Epithelial cell of prostate (primary cell): ENCODE results near the gene TNNT1.

Experiments
- DNase-seq: peaks from one replicate; pipeline ENCODE4 v3.0.0-alpha.2; 2011; ENCODE audit warnings: low read depth, low spot score
- H3K27ac ChIP-seq: fragments of 450-650 bp; 2 replicates; pipeline ENCODE4 v1.5.1; 2017; ENCODE audit warnings: mild to moderate bottlenecking

The TNNT1 gene

DNA sequence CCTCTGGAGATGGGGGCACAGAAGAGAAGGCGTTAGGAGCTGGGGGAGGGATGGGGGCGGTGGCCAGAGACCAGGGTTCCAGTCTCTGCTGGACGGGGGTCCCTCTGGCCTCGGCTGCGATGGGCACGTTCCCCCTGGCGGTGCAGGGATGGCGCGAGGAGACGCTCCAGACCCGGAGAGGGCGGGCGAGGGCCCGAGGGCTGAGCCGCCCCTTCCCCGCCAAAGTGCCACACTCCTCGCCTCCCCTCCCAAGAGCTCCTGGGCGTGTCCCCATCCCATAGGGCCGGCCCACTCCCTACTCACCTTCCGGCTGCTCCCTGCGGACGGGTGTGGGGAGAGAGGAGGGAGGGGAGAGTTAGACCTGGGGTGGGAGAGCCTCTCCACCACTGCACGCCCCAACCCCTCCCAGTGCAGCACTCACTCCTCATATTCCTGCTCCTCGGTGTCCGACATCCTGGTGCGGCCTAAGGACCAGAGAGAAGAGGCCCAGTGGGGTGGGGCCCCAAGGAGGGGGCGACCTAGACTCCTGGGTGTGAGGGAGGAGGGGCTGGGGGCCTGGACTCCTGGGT, 2.2 kb downstream of the TNNT1 start:
- no peak overlapping the region for H3K27ac ChIP-seq
- no peak for DNase-seq

DNA sequence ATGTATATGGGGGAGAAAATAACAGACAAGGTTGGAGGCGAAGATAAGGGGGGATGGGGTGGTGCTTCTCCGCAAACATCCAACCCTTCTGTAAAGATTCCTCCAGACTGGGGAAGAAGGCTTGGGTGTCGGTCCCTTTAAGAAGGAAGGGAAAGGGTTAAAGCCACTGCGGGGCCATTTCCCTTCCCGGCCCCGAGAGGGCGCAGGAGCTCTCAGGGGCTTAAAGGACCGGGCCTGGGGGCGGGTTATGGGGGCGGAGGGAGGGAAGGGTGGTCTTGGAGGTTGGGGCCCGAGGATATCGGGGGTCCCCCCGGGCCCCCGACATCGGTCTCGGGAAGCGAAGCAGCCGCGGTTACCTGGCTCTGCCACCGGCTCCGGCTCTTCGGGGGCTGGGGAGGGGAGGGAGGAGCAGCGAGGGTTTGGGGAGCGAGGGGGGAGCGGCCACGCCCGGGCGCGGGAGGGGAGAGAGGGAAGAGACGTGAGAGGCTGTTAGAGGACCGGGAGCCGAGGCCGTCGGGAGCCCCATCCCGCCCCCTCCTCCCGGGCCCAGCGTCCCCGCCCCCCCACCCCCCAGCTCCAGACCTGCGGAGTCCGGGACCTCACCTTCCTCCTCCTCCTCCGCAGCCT, 2.8 kb downstream of the TNNT1 start:
- no peak for DNase-seq
- H3K27ac ChIP-seq: no peak overlapping the region

DNA sequence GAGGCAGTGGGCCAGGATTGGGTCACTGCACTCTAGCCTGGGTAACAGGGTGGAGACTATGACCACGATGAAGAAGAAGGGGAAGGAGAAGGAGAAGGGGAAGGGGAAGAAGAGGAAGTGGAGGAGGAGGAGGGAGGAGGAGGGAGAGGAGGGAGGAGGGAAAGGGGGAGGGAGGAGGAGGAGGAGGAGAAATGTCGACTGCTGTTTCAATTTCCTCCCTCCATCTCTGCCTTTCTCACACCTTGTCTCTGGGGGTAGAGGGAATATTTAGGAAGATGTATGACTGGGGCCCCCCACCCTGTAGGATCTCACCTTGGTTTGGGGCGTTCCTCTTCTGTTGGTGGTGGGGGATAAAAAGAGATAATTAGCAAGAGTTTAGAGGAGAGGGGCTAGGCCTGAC, 3.8 kb downstream of the TNNT1 start:
- DNase-seq: no peak
- no peak overlapping the region for H3K27ac ChIP-seq

DNA sequence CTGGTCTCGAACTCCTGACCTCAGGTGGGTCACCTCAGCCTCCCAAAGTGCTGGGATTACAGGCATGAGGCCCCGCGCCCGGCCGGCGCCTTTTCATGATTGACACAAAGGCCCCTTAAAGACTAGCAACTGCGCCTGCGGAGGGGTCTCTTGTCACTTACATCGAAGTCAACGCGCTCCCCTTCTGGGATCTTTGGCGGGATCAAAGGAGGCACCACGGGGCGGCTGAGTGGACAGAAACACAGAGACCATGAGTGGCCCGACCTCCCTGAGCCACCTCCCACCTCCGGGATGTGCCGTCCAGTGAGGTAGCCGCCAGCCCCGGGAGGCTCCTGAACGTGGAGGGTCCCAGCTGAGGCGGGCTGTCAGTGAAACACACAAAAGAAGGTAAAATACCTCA, 7.3 kb downstream of the TNNT1 start:
- no peak overlapping the region for H3K27ac ChIP-seq
- DNase-seq: no peak

DNA sequence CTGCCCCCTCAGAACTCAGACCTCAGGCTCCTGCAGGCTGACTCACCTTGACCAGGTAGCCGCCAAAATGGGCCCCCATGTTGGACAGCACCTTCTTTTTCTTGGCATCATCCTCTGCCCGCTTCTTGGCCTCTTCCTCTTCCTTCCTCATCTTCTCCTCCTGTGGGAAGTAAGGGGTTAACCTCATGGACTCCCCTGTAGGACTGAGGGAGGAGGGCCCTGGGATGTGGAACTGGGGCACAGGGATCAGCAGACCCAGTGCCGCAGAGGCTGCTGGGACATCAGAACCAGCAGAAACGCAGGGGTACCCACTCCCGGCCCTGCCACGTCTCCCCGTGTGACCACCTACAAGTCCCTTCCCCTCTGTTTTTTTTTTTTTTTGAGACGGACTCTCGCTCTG, 11.1 kb downstream of the TNNT1 start:
- H3K27ac ChIP-seq: no peak overlapping the region
- no peak for DNase-seq

DNA sequence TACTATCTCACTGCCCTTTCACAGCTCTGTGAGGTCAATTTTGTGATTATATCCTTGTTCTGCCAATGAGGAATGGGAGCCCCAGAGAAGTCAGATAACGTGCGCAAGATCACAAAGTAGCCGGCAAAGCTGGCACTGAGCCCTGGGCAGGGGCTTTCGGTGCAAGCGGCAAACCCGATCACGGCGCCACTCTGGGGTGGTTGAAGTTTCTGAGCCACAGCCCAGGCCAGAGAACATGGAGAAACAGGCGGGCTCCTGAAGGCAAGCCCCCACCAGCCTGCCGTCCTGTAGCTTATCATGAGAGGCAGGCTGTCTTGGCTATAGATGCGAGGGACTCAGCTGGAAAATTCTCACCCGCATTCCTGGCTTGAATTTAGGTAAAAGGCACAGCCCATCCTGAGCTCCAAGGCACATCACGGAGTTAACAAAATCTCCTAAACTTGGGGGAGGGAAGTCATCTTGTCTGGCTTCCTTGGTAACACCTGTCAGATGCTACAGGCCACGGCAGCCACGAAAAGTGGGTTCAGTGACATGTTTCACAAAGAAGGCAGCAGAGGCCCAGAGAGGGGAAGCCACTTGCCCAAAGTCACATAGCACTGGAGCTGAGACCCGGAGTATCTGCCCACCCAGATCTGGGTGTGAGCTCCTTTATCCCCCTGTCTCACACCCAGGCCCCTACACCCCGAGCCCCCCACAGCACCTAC, 12.5 kb downstream of the TNNT1 start:
- no peak for DNase-seq
- H3K27ac ChIP-seq: no peak overlapping the region

DNA sequence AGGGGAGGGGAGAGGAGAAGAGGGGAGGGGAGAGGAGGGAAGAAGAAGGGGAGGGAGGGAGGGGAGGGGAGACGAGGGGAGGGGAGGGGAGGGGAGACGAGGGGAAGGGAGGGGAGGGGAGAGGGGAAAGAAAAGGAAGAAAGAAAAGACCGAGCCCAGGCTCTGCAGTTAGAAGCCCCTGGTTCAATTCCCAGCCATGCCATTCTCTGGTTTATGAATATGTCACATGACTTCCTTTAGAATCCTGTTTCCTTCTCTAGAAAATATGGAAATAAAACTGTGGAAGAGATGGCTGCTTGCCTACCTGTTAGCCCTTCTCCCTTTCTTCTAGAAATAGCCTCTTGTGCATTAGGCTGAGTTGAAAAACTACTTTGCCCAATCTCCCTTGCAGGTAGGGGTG, 14.3 kb downstream of the TNNT1 start:
- no peak for DNase-seq

DNA sequence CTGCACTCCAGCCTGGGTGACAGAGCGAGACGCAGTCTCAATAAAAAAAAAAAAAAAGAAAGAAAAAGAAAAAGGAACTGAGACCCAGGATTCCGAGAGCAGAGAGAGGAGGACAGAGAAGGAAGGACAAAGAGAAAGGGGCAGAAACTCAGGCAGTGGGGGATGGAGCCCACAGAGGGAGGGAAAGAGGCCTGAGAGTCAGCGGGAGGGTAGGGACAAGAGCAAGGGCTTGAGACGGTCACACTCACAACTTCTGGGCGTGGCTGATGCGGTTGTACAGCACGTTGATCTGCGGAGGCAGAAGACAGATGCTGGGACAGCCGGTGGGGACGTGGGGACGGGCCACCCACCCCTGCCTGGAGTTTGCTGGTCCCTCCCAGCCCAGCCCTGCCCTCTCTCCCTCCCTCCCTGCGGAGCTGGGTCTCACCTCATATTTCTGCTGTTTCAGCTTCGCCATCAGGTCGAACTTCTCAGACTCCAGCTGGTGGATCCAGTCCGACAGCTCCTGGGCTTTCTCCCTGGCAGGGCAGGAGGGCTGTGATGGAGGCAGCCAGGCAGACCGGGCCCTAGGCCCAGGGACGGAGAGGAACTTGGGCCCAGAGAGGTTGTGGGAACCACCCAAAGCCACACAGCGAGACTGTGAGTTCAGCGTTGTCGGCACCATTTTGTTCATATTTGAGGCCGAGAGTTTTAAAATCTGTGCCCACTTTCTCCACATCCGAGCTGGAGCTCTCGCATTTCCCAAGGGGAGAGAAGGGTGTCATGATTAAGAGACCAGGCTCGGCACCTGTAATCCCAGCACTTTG, 15.2 kb downstream of the TNNT1 start:
- no peak overlapping the region for H3K27ac ChIP-seq
- no peak for DNase-seq

More for the DNA sequence above, 14.3 kb downstream of the TNNT1 start:
- H3K27ac ChIP-seq: no peak overlapping the region

DNA sequence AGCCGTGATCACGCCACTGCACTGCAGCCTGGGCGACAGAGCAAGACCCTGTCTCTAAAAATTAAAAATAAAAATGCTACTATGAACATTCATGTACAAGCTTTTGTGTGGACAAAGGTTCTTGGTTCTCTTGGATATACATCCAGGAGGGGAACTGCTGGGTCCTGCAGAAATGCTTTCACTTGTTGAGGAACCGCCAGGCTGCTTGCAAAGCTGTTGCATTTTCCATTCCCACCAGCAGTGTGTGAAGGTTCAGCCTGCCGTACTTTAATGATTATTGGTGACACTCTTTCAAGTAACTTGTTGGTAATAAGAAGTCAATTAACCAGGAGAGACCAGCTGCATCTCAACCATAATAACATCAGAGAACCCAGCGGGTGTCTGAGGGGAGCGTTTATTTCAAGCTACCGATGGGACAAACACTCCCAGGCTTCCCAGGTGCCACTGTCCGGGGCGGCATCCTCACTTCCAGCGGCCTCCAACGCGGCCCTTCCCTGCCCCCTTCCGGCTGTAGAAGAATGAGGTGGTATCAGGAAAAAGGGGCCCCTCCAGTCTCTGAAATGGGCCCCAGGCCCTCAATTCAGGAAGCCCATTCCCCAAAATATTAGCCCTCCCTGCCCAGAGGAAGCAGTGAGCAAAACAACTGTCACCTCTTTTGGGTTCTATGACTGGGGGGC, 16.4 kb downstream of the TNNT1 start:
- no peak for DNase-seq
- H3K27ac ChIP-seq: no peak overlapping the region

DNA sequence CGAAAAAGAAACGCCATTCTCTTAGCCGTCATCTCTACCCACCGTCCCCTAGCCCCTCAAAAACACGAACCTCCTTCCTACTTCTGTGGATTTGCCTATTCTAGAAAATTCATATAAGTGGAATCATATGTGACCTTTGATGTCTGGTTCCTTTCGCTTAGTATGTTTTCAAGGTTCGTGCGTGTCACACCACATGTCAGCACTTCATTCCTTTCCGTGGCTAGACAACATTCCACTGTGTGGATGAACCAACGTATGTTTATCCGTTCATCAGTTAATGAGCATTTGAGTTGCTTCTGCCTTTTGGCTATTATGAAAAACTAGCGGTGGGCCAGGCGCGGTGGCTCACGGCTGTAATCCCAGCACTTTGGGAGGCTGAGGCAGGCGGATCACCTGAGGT, 17.6 kb downstream of the TNNT1 start:
- no peak for DNase-seq
- no peak overlapping the region for H3K27ac ChIP-seq

DNA sequence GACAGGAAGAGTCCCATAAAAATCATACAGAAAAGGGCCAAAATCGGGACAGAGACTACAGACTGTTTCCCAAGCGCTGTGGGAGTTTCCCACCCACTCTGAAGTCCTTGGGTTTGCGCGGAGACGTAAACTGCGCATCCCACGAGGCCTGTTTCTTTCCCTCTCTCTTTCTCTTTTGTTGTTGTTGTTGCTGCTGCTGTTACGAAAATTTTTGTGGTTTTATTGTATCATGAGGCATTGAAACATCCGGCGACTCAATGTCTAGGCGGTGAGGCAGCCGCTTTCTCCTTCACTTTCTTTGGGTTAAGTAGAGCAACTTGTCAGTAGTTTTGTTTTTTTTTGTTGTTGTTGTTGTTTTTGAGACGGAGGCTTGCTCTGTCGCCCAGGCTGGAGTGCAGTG, 30.0 kb downstream of the TNNT1 start:
- DNase-seq: no peak
- H3K27ac ChIP-seq: no peak overlapping the region

DNA sequence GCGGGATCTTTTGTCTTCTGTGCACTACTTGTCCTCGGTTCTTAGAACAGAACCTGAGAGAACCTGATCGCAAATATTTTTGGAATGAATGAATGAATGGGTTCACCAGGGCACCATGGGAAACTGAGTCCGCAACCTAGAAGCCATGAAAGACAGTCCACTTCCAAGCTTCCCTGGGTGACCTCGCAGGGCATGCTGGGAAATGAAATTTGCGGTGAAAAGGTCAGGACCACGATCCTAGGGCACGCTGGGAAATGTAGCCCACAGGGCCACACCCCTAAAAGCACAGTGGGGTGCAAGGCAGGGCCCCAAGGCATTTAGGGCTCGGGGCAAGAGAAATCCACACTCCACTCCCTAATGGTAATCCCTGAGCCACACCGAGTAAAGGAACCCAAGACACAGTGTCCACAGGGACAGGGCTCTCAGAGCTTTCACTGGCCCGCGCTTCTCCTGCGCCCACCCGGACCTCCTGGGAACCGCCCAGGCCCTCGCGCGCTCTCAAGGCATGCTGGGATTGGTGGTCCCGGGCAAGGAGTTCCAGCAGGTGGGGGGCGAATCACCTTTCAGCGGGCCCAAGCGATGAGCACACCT, 30.5 kb downstream of the TNNT1 start:
- DNase-seq: no peak
- peak overlapping the region; percentile 48 for H3K27ac ChIP-seq

DNA sequence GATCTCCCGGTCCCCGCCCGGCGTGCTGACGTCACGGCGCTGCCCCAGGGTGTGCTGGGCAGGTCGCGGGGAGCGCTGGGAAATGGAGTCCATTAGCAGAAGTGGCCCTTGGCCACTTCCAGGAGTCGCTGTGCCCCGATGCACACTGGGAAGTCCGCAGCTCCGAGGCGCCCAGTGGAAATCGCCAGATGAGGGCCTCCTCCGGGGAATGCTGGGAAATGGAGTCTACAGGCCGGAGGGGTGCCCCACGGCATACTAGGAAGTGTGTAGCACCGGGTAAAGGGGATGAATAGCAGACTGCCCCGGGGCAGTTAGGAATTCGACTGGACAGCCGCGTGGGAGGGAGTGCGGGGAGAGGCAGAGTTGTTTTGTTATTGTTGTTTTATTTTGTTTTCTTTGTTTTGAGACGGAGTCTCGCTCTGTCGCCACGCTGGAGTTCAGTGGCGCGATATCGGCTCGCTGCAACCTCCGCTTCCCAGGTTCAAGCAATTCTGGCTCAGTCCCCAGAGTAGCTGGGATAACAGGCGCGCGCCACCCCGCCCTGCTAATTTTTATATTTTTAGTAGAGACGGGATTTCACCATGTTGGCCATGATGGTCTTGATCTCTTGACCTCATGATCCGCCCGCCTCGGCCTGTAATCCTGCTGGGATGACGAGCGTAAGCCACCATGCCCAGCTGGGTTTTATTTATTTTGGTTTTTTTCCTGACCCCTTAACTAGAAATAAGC, 31.2 kb downstream of the TNNT1 start:
- DNase-seq: peak; percentile 91
- H3K27ac ChIP-seq: peak overlapping the region; percentile 48

DNA sequence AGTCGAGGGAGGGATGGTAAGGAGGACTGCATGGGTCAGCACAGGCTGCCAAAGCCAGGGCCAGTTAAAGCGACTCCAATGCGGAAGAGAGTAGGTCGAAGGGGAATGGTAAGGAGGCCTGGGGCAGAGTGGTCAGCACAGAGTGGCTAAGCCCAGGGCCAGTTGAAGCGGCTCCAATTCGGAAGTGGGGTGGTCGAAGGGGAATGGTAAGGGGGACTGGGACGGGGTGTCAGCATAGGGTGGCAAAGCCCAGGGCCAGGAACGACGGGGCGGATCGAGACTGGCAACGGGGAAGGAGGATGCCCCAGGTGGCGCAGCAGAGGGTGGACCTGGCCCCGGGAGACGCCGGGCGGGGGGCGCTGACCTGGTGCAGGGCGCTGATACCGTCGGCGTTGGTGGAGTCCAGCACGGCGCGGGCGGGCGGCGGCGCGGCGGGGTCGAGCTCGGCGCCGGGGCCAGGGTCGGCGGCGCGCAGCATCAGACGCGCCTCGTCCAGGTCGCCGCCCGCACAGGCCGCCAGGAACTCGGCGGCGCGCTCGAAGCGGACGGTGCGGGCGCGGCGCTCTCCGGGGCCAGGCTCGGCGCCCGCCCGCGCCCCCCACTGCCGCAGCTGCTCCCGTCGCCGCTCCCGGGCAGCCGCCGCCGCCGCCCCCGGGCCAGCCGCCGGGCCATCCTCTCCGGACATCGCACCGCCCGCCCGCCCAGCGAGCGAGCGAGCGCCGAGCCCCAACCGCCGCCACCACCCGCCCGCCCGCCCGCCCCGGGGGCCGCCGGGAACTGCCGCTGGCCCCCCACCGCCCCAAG, 31.9 kb downstream of the TNNT1 start, which contains the start of gene PPP1R12C:
PPP1R12C (minus strand) TSS at position 779 of the 804 bp plus-strand sequence; CDS start at position 685, 94 bp downstream.
- no peak for DNase-seq

DNA sequence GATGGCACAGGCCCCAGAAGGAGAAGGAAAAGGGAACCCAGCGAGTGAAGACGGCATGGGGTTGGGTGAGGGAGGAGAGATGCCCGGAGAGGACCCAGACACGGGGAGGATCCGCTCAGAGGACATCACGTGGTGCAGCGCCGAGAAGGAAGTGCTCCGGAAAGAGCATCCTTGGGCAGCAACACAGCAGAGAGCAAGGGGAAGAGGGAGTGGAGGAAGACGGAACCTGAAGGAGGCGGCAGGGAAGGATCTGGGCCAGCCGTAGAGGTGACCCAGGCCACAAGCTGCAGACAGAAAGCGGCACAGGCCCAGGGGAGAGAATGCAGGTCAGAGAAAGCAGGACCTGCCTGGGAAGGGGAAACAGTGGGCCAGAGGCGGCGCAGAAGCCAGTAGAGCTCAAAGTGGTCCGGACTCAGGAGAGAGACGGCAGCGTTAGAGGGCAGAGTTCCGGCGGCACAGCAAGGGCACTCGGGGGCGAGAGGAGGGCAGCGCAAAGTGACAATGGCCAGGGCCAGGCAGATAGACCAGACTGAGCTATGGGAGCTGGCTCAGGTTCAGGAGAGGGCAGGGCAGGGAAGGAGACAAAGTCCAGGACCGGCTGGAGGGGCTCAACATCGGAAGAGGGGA, 32.7 kb downstream of the TNNT1 start:
- no peak for DNase-seq

More for the DNA sequence above, 31.9 kb downstream of the TNNT1 start, which contains the start of gene PPP1R12C:
- H3K27ac ChIP-seq: peak within 1 kb of the TSS; percentile 48

DNA sequence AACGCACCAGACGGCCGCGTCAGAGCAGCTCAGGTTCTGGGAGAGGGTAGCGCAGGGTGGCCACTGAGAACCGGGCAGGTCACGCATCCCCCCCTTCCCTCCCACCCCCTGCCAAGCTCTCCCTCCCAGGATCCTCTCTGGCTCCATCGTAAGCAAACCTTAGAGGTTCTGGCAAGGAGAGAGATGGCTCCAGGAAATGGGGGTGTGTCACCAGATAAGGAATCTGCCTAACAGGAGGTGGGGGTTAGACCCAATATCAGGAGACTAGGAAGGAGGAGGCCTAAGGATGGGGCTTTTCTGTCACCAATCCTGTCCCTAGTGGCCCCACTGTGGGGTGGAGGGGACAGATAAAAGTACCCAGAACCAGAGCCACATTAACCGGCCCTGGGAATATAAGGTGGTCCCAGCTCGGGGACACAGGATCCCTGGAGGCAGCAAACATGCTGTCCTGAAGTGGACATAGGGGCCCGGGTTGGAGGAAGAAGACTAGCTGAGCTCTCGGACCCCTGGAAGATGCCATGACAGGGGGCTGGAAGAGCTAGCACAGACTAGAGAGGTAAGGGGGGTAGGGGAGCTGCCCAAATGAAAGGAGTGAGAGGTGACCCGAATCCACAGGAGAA, 33.5 kb downstream of the TNNT1 start:
- DNase-seq: no peak

More for the DNA sequence above, 32.7 kb downstream of the TNNT1 start:
- peak overlapping the region; percentile 48 for H3K27ac ChIP-seq

DNA sequence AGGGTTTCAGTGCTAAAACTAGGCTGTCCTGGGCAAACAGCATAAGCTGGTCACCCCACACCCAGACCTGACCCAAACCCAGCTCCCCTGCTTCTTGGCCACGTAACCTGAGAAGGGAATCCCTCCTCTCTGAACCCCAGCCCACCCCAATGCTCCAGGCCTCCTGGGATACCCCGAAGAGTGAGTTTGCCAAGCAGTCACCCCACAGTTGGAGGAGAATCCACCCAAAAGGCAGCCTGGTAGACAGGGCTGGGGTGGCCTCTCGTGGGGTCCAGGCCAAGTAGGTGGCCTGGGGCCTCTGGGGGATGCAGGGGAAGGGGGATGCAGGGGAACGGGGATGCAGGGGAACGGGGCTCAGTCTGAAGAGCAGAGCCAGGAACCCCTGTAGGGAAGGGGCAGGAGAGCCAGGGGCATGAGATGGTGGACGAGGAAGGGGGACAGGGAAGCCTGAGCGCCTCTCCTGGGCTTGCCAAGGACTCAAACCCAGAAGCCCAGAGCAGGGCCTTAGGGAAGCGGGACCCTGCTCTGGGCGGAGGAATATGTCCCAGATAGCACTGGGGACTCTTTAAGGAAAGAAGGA, 34.4 kb downstream of the TNNT1 start:
- DNase-seq: no peak
- H3K27ac ChIP-seq: no peak overlapping the region

More for the DNA sequence above, 33.5 kb downstream of the TNNT1 start:
- no peak overlapping the region for H3K27ac ChIP-seq
